Stomach (tissue), 9 donors: ENCODE data around the gene LRFN4. TPM values are rescaled to one million over a fixed set of nuclear protein-coding genes. Genes with fewer than 3 reads are reported as not detected.

Experiments
- DNase-seq, 2 donors: peaks; one replicate each; pipeline versions ENCODE4 v3.0.0 to v3.0.0-alpha.2; 2013 to 2019
- H3K27ac ChIP-seq, 5 donors: fragments of 200-600 bp in 4 of 5; sonication (generic) in 4 of 5; one replicate each; pipeline ENCODE4 v1.5.1; 2013 to 2019; ENCODE audit warnings: mild to moderate bottlenecking in 1 of 5, moderate library complexity in 1 of 5
- H3K27me3 ChIP-seq, 3 donors: fragments of 200-600 bp; sonication (generic); one replicate each; pipeline ENCODE4 v1.5.1; 2017 to 2019; ENCODE audit warnings: mixed run types in 1 of 3
- H3K36me3 ChIP-seq, 4 donors: fragments of 200-600 bp; sonication (generic); 1 replicate in 3 of 4; 2 replicates in 1 of 4; pipeline ENCODE4 v1.5.1; 2016 to 2019
- H3K4me1 ChIP-seq, 4 donors: fragments of 200-600 bp; sonication (generic); one replicate each; pipeline ENCODE4 v1.5.1; 2016 to 2019
- H3K4me3 ChIP-seq, 4 donors: fragments of 200-600 bp; sonication (generic) in 3 of 4; one replicate each; pipeline ENCODE4 v1.5.1; 2016 to 2019; ENCODE audit warnings: mild to moderate bottlenecking in 1 of 4
- H3K9me3 ChIP-seq, 4 donors: fragments of 200-600 bp; sonication (generic); one replicate each; pipeline ENCODE4 v1.5.1; 2016 to 2019
- EP300 ChIP-seq: sonication (generic); formaldehyde crosslinking; IDR thresholded peaks from one replicate; pipeline ENCODE4 v1.6.1; 2017; ENCODE audit warnings: antibody characterized with exemption
- POLR2A ChIP-seq, 4 donors: fragments of 450-650 bp; IDR thresholded peaks; one replicate each; pipeline ENCODE4 v1.6.1; 2016; ENCODE audit warnings: antibody characterized with exemption in 4 of 4, control low read depth in 2 of 4, mild to moderate bottlenecking in 1 of 4, moderate library complexity in 1 of 4
- POLR2AphosphoS5 ChIP-seq, 3 donors: sonication (generic); formaldehyde crosslinking; IDR thresholded peaks; one replicate each; pipeline ENCODE4 v1.6.1; 2016; ENCODE audit warnings: antibody characterized with exemption in 3 of 3
- WGBS, 5 donors: extraction: QIAGEN DNeasy Blood & Tissue Kit in 3 of 5; methylation state at CpG; one replicate each; pipeline versions ENCODE4 v1.1.5 to v1.1.7; 2013 to 2018; 5-methylcytosine and 5-hydroxymethylcytosine counted together
- intact Hi-C: fragments of 100-400 bp; cut with DNase I; formaldehyde crosslinking; loops from one replicate; pipeline ENCODE4 v1.15.1; 2023; ENCODE audit warnings: low total_unique reads
- polyA plus RNA-seq, 3 donors: library from polyadenylated mRNA; stranded (reverse); fragments of 200-250 nt; gene quantifications; one replicate each; pipeline ENCODE4 v1.2.3, GENCODE V29; 2013
- total RNA-seq, 5 donors: library from RNA; depleted of rRNA; stranded (reverse); fragments of >200 nt; gene quantifications; one replicate each; pipeline versions ENCODE4 v1.1.0 to v1.2.3, GENCODE V29; 2014 to 2016
- TF ChIP-seq, protein P1 (sequence below), 7 experiments: fragments of 450-650 bp in 4 of 7; fragments of 200-600 bp in 3 of 7; sonication (generic) in 3 of 7; IDR thresholded peaks; one replicate each; pipeline ENCODE4 v1.5.1; 2016 to 2019; ENCODE audit warnings: antibody characterized with exemption in 7 of 7, control low read depth in 2 of 7, mild to moderate bottlenecking in 1 of 7
- donor health status: healthy with polysubstance abuse.
- donor health status: Bipolar disorder and iron deficiency.
- donor health status: healthy.

LRFN4 gene
- total and polyA plus RNA-seq, 8 donors: 2.1 to 37.9 (median 12.7) TPM

DNA sequence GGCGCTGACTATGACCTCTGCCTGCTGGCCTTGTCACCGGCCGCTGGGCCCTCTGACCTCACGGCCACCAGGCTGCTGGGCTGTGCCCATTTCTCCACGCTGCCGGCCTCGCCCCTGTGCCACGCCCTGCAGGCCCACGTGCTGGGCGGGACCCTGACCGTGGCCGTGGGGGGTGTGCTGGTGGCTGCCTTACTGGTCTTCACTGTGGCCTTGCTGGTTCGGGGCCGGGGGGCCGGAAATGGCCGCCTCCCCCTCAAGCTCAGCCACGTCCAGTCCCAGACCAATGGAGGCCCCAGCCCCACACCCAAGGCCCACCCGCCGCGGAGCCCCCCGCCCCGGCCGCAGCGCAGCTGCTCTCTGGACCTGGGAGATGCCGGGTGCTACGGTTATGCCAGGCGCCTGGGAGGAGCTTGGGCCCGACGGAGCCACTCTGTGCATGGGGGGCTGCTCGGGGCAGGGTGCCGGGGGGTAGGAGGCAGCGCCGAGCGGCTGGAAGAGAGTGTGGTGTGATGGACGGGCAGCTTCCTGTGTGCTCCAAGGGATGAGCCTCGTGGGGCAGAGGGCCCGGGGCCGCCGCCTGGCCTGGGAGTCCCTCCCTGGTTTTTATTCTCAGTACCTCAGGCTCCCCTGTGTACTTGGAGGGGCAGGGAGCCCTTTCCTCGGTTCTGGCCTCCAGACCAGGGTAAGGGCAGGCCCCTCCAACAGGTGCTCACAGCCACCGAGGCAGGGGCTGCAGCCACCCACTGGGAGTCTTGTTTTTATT, 3.0 kb downstream of the LRFN4 start:
- intact Hi-C loops: no loop called here
- Histone ChIP-seq H3K4me3 (no peak overlapping the region), H3K36me3 (peaks cover 0 to 58% (median 26%) of the 10 kb centered on the region in 4 donors), H3K4me1 (peaks cover 7 to 41% (median 20%) of the 10 kb centered on the region in 4 donors), H3K27ac (no peak overlapping the region), H3K27me3 (no peaks in the 10 kb centered on the region), H3K9me3 (no peaks in the 10 kb centered on the region)
- no peak for TF ChIP-seq POLR2A (IDR thresholded peaks at IDR 0.05)
- no peak for TF ChIP-seq POLR2AphosphoS5 (IDR thresholded peaks at IDR 0.05)
- TF ChIP-seq, protein P1, sequence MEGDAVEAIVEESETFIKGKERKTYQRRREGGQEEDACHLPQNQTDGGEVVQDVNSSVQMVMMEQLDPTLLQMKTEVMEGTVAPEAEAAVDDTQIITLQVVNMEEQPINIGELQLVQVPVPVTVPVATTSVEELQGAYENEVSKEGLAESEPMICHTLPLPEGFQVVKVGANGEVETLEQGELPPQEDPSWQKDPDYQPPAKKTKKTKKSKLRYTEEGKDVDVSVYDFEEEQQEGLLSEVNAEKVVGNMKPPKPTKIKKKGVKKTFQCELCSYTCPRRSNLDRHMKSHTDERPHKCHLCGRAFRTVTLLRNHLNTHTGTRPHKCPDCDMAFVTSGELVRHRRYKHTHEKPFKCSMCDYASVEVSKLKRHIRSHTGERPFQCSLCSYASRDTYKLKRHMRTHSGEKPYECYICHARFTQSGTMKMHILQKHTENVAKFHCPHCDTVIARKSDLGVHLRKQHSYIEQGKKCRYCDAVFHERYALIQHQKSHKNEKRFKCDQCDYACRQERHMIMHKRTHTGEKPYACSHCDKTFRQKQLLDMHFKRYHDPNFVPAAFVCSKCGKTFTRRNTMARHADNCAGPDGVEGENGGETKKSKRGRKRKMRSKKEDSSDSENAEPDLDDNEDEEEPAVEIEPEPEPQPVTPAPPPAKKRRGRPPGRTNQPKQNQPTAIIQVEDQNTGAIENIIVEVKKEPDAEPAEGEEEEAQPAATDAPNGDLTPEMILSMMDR (IDR thresholded peaks at IDR 0.05): no peak
- no peak for TF ChIP-seq EP300
- no peak for DNase-seq
- WGBS, 5 donors: 77 to 84% (median 82%) methylated on average over 25 to 41 of the region's 41 CpGs

DNA sequence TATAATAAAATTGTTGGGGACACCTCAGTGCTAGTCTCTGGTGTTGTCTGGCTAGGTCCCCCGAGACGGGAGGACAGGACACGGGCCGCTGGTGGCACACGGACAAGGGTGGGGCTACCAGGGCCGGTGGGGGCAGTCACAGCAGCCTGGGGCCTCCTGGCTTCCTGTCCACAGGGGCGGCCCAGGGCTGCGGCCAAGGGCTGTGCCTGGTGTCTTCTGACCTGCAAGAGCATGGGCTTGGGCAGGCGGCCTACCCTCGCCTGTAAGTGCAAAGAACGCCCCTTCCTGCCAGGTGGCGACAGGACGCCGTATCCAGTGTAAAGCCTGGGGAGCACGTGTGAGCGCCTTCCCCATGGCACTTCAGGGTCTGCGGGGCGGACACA, 3.6 kb downstream of the LRFN4 start:
- Histone ChIP-seq H3K9me3 (no peaks in the 10 kb centered on the region), H3K4me1 (peaks cover 4 to 36% (median 16%) of the 10 kb centered on the region in 4 donors), H3K27ac (no peak overlapping the region), H3K36me3 (peaks cover 0 to 58% (median 26%) of the 10 kb centered on the region in 4 donors), H3K27me3 (no peaks in the 10 kb centered on the region), H3K4me3 (no peak overlapping the region)
- 78 to 81% (median 79%) methylated on average over 7 to 18 of the region's 18 CpGs for WGBS, 5 donors
- intact Hi-C loops: no loop called here
- no peak for DNase-seq
- no peak for TF ChIP-seq EP300
- TF ChIP-seq, protein P1 (IDR thresholded peaks at IDR 0.05): no peak
- no peak for TF ChIP-seq POLR2AphosphoS5 (IDR thresholded peaks at IDR 0.05)
- TF ChIP-seq POLR2A (IDR thresholded peaks at IDR 0.05): no peak

DNA sequence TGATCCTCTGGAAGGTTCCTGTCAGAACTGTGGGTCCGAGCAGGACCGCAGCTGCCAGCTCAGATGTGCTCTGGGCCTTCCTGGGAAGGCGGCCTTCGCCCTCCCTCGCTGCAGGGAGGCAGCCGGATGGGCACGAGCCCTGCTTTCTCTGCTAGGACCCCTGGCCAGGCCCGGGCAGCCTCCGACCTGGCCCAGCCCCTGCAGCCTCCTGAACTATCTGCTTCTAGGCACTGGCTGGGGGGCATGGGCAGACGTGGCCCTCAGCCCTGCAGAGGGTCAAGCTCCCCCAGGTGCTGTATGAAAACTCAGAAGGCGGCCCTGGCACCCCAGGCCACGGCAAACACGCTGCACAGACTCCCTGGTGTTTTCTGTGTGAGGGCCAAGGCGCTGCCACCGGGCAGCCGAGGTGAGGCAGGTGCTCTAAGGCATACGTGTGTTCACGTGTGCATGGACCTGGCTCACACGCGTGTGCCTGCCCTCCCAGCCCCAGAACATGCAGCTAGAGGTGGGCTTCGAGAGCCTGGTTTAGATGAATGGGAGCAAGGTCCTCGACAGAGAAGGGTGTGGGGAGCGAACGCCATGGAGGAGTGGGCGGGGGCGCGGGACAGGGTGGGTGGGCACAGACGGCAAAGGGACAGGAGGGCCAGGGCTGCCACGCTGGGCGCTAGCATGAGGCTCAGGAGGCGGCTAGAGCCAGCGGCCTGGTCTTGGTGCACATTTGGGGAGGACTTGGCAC, 4.3 kb downstream of the LRFN4 start:
- Histone ChIP-seq H3K4me3 (no peak overlapping the region), H3K4me1 (peaks cover 0 to 31% (median 10%) of the 10 kb centered on the region in 4 donors), H3K27ac (no peak overlapping the region), H3K27me3 (no peaks in the 10 kb centered on the region), H3K9me3 (no peaks in the 10 kb centered on the region), H3K36me3 (peaks cover 0 to 65% (median 29%) of the 10 kb centered on the region in 4 donors)
- TF ChIP-seq POLR2AphosphoS5 (IDR thresholded peaks at IDR 0.05) (no peak), POLR2A (IDR thresholded peaks at IDR 0.05) (no peak), EP300 (no peak)
- TF ChIP-seq, protein P1 (IDR thresholded peaks at IDR 0.05): no peak
- 89 to 94% (median 93%) methylated on average over 23 to 32 of the region's 32 CpGs for WGBS, 5 donors
- intact Hi-C loops: no loop called here
- DNase-seq: no peak

DNA sequence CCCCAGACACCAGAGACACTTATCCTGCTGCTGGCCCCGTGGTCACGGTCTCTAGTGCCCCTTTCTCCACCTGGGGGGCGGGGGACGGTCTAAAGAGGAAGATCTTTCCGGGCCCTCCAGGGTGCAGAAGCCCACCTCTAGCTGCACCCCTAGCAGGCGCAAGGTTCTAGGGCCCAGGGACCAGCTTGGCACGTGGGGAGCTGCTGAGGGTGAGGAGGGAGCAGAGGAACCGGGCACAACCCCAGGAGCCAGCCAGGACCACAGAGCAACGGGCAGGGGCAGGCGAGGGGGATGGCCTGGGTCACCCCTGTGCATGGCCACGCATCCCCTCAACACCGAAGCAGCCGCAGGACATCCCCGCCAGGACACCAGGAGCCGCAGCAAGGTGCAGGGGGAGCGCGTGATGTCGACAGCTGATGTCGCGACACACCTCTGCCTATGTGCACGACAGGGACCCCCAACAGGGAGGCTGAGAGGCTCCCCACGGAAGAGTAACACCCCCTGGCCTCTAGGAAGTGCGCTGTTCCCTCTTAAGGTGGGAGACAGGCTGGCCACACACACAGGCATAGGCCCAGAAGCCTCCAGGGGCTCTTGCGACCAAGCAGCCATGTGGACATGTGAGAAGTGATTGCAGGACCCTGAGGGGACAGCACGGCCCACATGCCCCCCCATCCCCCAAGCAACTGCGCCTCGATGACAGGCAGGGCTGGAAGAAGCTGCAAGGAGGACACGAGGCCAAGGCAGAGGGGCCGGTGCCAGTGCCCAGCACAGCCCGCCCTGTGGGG, 5.1 kb downstream of the LRFN4 start:
- H3K4me3 ChIP-seq: no peak overlapping the region
- H3K27me3 ChIP-seq: no peaks in the 10 kb centered on the region
- H3K4me1 ChIP-seq: peaks cover 0 to 31% (median 10%) of the 10 kb centered on the region in 4 donors
- H3K9me3 ChIP-seq: no peaks in the 10 kb centered on the region
- 84 to 94% (median 92%) methylated on average over 18 to 30 of the region's 30 CpGs for WGBS, 5 donors
- DNase-seq: no peak
- intact Hi-C loops: no loop called here
- H3K27ac ChIP-seq: no peak overlapping the region
- TF ChIP-seq EP300 (no peak), POLR2AphosphoS5 (IDR thresholded peaks at IDR 0.05) (no peak)
- H3K36me3 ChIP-seq: peaks cover 0 to 67% (median 30%) of the 10 kb centered on the region in 4 donors
